NCI-H2227 (cell line): ENCODE measurements around the gene MARK3.
"Not testable (repeated sequence)": the region's sequence is repeated elsewhere in the genome, so short reads cannot be mapped to it uniquely, and the experiment has no call there.

Experiments used
- DNase-seq: peaks from one replicate; lab custom pipeline; 2025; ENCODE audit not compliant: unreplicated experiment; lab: John Stamatoyannopoulos, UW

The MARK3 gene

GRCh38 chr14:103510724-103511693, 125.8 kb downstream of the MARK3 start:
- DNase-seq: no peak

GRCh38 chr14:103512180-103512579, 127.0 kb downstream of the MARK3 start:
- not testable (repeated sequence) for DNase-seq

GRCh38 chr14:103512701-103513611, 127.7 kb downstream of the MARK3 start:
- peak; percentile 67 for DNase-seq

- DNase-seq: no peak
Measured at GRCh38 chr14:103514596-103515421, 129.6 kb downstream of the MARK3 start.

GRCh38 chr14:103516426-103517173, 131.4 kb downstream of the MARK3 start:
- DNase-seq: no peak

GRCh38 chr14:103517174-103517566, 132.0 kb downstream of the MARK3 start:
- no peak for DNase-seq

- no peak for DNase-seq
Measured at GRCh38 chr14:103517721-103518421, 132.7 kb downstream of the MARK3 start.

- peak; percentile 71 for DNase-seq
Measured at GRCh38 chr14:103518422-103519042, 133.3 kb downstream of the MARK3 start.

- DNase-seq: no peak
Measured at GRCh38 chr14:103519043-103519836, 134.0 kb downstream of the MARK3 start.

GRCh38 chr14:103519837-103520212, 134.6 kb downstream of the MARK3 start:
- no peak for DNase-seq

GRCh38 chr14:103520269-103520656, 135.0 kb downstream of the MARK3 start:
- DNase-seq: no peak

- DNase-seq: peak; percentile 83
Measured at GRCh38 chr14:103520657-103521437, 135.6 kb downstream of the MARK3 start.

- DNase-seq: peak; percentile 53
Measured at GRCh38 chr14:103521438-103521950, 136.3 kb downstream of the MARK3 start.

GRCh38 chr14:103521951-103522563, 136.8 kb downstream of the MARK3 start:
- peak; percentile 65 for DNase-seq

- peak; percentile 94 for DNase-seq
Measured at GRCh38 chr14:103522649-103523574, 137.7 kb downstream of the MARK3 start, which contains the start of gene CKB. CKB (minus strand) TSS chr14:103522830; CDS start chr14:103522493, 337 bp downstream.

- no peak for DNase-seq
Measured at GRCh38 chr14:103523575-103523954, 138.3 kb downstream of the MARK3 start.
